Activated T-helper 1 cell treated with anti-CD3 and anti-CD28 coated beads, Interleukin-12 subunit alpha, Interleukin-12 subunit beta, Interleukin-2, Interleukin-4 antibody, amounts not matched to agents 30 ng/mL and 10 ng/mL and 1 ng/mL, durations not matched to agents 14 hours and 24 hours and 36 hours (primary cell): ENCODE data around the gene PRMT9. TPM values are rescaled to one million over a fixed set of nuclear protein-coding genes. Genes with fewer than 3 reads are reported as not detected.

ENCODE experiments used
- DNase-seq: peaks from one replicate; pipeline ENCODE4 v3.0.0; 2021; ENCODE audit warnings: low spot score
- H3K27ac Mint-ChIP-seq: one replicate; pipeline ENCODE4 v1.8.0; 2021; ENCODE audit warnings: mild to moderate bottlenecking, mixed read lengths
- H3K27me3 Mint-ChIP-seq: one replicate; pipeline ENCODE4 v1.8.0; 2022; ENCODE audit warnings: mild to moderate bottlenecking, moderate library complexity, mixed read lengths; ENCODE audit not compliant: insufficient read depth
- H3K36me3 Mint-ChIP-seq: one replicate; pipeline ENCODE4 v1.8.0; 2021; ENCODE audit warnings: low read depth, mixed read lengths
- H3K4me1 Mint-ChIP-seq: one replicate; pipeline ENCODE4 v1.8.0; 2021; ENCODE audit warnings: low read depth, mixed read lengths
- H3K4me3 Mint-ChIP-seq: one replicate; pipeline ENCODE4 v1.8.0; 2021; ENCODE audit warnings: mild to moderate bottlenecking, moderate library complexity, mixed read lengths
- H3K9me3 Mint-ChIP-seq: one replicate; pipeline ENCODE4 v1.8.0; 2021; ENCODE audit warnings: mixed read lengths
- intact Hi-C: fragments of 100-400 bp; cut with micrococcal nuclease; formaldehyde crosslinking; loops from one replicate; pipeline ENCODE4 v1.15.1; 2024
- total RNA-seq: library from RNA; stranded (reverse); gene quantifications from 2 replicates; pipeline ENCODE4 v1.2.3, GENCODE V29; 2022

The PRMT9 gene
- total RNA-seq, 1 donor from 2014 or later, result 6.8 TPM

DNA sequence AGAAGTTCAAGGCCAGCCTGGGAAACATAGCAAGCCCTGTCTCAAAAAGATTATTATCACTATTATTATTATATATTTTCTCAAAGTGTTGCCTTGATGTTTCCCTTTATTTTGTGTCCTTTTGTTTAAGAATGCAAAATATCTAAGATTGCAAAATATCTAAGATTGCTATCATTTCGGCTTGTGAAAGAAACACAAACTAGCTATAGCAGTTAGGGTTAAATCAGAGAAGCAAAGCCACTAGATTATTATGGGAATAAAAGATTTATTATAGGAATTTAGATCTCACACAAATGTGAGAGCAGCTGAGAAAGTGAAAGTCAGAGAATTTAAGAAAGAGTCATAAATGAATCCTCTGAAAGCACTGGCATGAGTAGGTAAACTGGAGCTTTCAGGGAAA lies 84.8 kb downstream of the PRMT9 start:
- intact Hi-C loops, result no loop called here
- no peaks in the 10 kb centered on the region for H3K4me1 Mint-ChIP-seq

DNA sequence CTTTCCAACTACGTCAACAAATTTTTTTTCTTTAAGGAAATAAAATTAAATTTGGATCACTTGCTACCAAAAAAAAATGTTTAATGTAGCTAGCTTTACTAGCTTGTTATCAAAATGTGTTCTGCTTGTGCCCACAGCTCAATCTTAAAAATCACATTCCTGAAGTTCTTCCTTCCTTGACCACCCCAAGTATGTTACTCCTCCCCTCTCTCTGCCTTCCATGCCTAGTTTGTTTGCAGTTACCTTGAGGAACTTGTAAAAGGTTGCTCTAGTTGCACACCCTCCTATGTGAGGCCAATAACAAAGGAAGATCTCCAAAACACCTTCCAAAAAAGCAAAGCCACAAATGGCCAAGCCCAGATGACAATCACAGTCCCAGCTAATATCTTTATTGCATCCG lies 86.4 kb downstream of the PRMT9 start:
- no peak overlapping the region for H3K4me3 Mint-ChIP-seq
- H3K36me3 Mint-ChIP-seq, result no peaks in the 10 kb centered on the region
- intact Hi-C loops, result loop anchor here (2.0 kb wide), 1 partner anchor 269 kb away; no protein-coding TSS in a partner anchor
- H3K27me3 Mint-ChIP-seq, result peaks cover 11% of the 10 kb centered on the region
- H3K9me3 Mint-ChIP-seq, result no peaks in the 10 kb centered on the region
- no peak overlapping the region for H3K27ac Mint-ChIP-seq
- no peaks in the 10 kb centered on the region for H3K4me1 Mint-ChIP-seq
- DNase-seq, result no peak

More for the DNA sequence above, 84.8 kb downstream of the PRMT9 start:
- Mint-ChIP-seq H3K9me3 (no peaks in the 10 kb centered on the region), H3K4me3 (no peak overlapping the region), H3K27me3 (peaks cover 11% of the 10 kb centered on the region), H3K27ac (no peak overlapping the region), H3K36me3 (no peaks in the 10 kb centered on the region)
- no peak for DNase-seq

DNA sequence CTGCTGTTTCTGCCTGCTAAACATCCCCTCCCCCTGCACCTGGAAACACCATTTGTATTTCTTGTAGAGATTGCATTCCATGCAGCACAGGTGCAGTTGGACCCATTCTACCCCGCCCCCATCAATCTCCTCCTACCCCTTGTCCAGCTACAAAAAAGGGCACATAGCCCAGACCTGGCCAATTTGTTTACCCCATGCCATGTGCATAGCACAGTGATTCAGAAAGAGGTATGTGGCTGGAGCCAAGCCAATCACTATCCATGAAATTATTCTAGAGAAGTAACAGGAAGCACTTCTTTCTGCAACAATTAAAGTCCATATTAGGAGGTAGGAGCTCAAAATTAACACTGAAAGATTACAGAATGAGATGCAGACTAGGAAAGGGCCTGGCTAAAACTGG lies 87.0 kb downstream of the PRMT9 start:
- intact Hi-C loops, result loop anchor here (2.0 kb wide), 1 partner anchor 270 kb away; no protein-coding TSS in a partner anchor
- Mint-ChIP-seq H3K27me3 (peaks cover 11% of the 10 kb centered on the region), H3K9me3 (no peaks in the 10 kb centered on the region), H3K4me1 (no peaks in the 10 kb centered on the region), H3K27ac (no peak overlapping the region), H3K4me3 (no peak overlapping the region), H3K36me3 (no peaks in the 10 kb centered on the region)
- no peak for DNase-seq

DNA sequence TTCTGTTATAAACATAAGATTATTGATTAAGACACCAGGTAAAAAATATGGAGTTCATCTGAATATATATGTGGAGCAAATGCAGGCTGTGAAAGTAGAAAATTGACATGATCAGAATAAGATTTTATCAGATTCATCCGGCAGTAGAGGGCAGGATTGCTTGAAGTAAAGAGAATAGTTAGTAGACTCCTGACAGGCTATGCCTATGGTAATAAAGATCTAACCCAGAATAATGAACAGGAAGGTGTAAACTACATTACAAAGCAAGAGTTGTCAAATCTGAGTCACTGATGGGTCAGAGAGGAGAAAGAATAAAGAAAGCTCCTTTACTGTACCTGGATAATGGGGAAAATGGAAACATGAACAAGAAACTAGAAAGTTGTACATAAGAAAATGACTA lies 87.6 kb downstream of the PRMT9 start:
- intact Hi-C loops, result loop anchor here (2.0 kb wide), 1 partner anchor 270 kb away; no protein-coding TSS in a partner anchor
- no peak overlapping the region for H3K4me3 Mint-ChIP-seq
- no peaks in the 10 kb centered on the region for H3K36me3 Mint-ChIP-seq
- H3K27me3 Mint-ChIP-seq, result peaks cover 11% of the 10 kb centered on the region
- H3K9me3 Mint-ChIP-seq, result no peaks in the 10 kb centered on the region
- no peak for DNase-seq
- H3K27ac Mint-ChIP-seq, result no peak overlapping the region
- no peaks in the 10 kb centered on the region for H3K4me1 Mint-ChIP-seq

DNA sequence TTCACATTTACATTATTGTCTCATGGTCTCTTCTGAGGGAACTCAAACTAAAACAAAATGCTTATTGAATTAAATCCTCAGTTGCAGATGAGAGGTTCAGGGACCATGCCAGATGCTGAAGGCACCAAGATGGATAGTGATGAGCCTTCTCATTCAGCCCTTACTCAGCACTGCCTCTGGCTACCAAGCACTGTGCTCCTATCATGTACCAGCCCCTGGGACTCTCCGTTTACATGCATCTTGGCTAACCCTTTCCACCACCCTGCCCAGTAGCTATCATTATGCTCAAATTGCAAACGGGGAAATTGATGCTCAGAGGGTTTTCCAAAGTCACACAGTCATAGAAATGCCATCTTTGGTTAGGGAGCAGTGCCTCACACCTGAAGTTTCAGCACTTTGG lies 89.4 kb downstream of the PRMT9 start:
- H3K4me1 Mint-ChIP-seq, result no peaks in the 10 kb centered on the region
- no peak overlapping the region for H3K27ac Mint-ChIP-seq
- no peak overlapping the region for H3K4me3 Mint-ChIP-seq
- no peaks in the 10 kb centered on the region for H3K36me3 Mint-ChIP-seq
- peaks cover 9% of the 10 kb centered on the region for H3K27me3 Mint-ChIP-seq
- DNase-seq, result no peak
- H3K9me3 Mint-ChIP-seq, result no peaks in the 10 kb centered on the region
- intact Hi-C loops, result no loop called here

DNA sequence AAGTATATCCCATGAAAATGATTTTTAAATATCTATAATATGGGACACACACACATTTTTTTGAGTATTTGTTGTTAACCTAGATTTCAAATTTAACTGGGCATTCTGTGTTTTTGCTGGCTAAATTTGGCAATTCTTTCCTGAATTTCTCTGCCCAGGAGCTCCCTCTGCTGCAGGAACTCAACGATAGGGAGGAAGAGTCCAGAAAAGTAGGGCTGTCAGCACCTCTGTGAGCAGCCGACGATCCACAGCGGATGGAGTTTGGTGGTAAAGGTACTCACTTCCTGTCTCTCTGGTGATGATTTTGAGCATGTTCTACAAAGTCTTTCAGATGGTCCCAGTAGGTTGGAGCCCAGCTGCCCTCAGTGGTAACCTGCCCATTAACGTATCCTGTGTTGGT lies 89.9 kb downstream of the PRMT9 start:
- peaks cover 7% of the 10 kb centered on the region for H3K27me3 Mint-ChIP-seq
- no peak overlapping the region for H3K4me3 Mint-ChIP-seq
- DNase-seq, result no peak
- no peaks in the 10 kb centered on the region for H3K9me3 Mint-ChIP-seq
- H3K36me3 Mint-ChIP-seq, result no peaks in the 10 kb centered on the region
- intact Hi-C loops, result no loop called here
- H3K27ac Mint-ChIP-seq, result no peak overlapping the region
- H3K4me1 Mint-ChIP-seq, result no peaks in the 10 kb centered on the region

DNA sequence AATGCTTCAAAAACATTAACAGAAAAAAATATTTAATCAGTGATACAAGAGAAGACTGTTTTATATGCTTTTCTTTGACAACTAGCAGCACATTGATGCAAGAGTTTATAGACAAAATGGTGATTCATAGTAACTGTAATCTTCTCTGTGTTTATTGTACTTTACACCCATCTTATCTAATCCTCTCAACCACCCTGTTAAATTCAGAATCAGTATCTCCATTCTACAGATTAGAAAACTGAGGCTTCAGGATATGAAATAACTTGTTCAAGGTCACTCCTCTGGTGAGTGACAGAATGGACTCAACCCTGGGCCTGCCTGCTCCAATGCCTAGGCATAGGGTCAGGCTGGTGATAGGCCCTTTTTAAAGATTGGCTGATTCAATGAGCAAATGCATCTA lies 92.9 kb downstream of the PRMT9 start:
- no peak overlapping the region for H3K27ac Mint-ChIP-seq
- no peaks in the 10 kb centered on the region for H3K36me3 Mint-ChIP-seq
- intact Hi-C loops, result no loop called here
- H3K27me3 Mint-ChIP-seq, result peaks cover 11% of the 10 kb centered on the region
- H3K9me3 Mint-ChIP-seq, result no peaks in the 10 kb centered on the region
- H3K4me3 Mint-ChIP-seq, result no peak overlapping the region
- DNase-seq, result no peak
- no peaks in the 10 kb centered on the region for H3K4me1 Mint-ChIP-seq

DNA sequence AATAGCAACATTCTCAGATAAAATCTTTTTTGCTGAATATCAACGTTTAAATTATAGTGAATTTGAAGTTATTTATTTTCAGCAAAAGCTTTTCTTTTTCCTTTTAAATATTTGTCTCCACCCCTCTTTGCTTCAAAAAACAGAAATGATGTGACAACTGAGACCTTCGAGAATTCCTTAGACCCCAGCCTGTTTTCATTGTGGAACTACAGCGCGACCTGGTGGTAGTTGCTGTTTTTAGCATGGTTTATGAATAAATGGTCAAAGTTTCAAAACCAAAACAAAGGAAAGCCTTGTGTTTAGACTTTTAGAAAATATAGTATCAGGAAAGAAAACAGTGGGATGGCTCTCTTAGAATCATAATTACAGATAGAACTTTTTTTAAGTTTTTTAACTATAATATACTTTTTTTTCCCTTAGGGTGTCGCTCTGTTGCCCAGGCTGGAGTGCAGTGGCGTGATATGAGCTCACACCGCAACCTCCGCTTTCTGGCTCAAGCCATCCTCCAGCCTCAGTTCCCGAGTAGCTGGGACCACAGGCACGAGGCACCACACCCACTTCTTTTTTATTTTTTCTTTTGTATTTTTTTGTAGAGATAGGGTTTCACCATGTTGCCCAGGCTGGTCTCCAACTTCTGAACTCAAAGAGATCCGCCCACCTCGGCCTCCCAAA lies 93.6 kb downstream of the PRMT9 start:
- DNase-seq, result no peak
- intact Hi-C loops, result loop anchor here (1.0 kb wide), 2 partner anchors 72 to 429 kb away; no protein-coding TSS in a partner anchor
- Mint-ChIP-seq H3K4me1 (no peaks in the 10 kb centered on the region), H3K4me3 (no peak overlapping the region), H3K9me3 (no peaks in the 10 kb centered on the region), H3K36me3 (no peaks in the 10 kb centered on the region), H3K27ac (no peak overlapping the region), H3K27me3 (peaks cover 15% of the 10 kb centered on the region)

DNA sequence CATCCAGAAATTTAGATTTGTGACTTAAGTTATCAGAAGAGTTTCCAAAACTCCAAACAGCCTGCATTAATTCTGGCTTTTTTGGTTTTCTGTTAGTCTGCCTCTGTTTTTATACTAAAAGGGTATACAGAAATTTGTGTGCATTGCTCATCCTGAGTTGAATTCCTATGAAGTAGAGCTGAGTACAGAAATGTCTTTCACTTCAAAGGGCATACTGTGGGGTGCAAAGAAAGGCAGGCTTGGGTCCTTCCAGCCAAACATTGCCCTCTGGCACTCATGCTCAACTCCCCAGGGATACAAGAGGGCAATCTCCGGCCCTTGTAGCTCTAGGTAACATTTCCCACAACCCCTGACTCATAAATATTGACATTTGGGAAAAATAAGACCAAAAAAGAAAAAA lies 94.4 kb downstream of the PRMT9 start:
- DNase-seq, result no peak
- Mint-ChIP-seq H3K36me3 (no peaks in the 10 kb centered on the region), H3K4me1 (no peaks in the 10 kb centered on the region), H3K4me3 (no peak overlapping the region), H3K27ac (no peak overlapping the region), H3K27me3 (peaks cover 14% of the 10 kb centered on the region), H3K9me3 (no peaks in the 10 kb centered on the region)
- intact Hi-C loops, result no loop called here

Other genes starting within 250 kb of the PRMT9 start
- not detected in 2 replicates for gene EDNRA, start 203.1 kb downstream of the PRMT9 start, total RNA-seq
- 21.6 and 22.7 TPM in 2 replicates for gene TMEM184C, start 66.8 kb downstream of the PRMT9 start, total RNA-seq
- 7.4 and 8.6 TPM in 2 replicates for gene ARHGAP10, start 47.9 kb upstream of the PRMT9 start, total RNA-seq